GM19023 (cell line): ENCODE measurements around the gene RBPJL.

Experiments
- ATAC-seq: cut with Tn5 transposase; IDR thresholded peaks from one replicate; pipeline ENCODE4 v1.9.1; 2021; ENCODE audit warnings: mild to moderate bottlenecking, moderate library complexity; ENCODE audit not compliant: unreplicated experiment

RBPJL gene

DNA sequence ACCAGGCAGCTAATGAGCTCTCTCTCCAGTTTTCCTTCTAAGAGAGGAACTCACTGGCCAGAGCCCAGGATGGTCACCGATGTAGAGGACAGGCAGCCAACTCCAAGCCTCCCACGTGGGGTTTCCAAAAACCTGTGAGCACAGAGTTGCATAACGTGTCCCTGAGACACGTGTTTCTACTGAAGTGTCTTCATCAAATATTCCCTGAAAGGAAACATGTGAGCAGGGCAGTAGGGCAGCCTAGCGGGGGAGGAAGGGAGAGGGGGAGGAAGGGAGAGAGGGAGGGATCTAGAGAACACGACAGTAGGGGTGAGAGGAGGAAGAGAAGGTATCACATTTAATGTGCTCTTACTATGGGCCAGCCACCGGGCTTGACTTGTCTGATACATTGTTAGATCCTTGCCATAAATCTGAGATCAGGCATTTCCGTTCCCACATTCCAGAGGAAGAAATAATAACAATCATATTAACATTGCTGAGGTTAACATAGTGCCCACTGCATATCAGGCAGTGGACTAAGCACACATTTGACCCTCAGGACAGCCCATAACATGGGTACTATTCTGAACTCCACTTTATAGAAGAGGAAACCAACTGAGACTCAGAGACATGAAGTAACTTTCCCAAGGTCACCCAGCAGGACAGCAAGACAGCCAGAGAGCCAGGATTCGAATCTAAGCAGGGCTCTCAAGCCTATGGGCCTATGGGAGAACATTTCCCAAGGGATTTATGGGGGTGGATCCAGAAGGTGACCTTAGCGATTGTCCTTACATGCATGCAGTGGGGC lies 51.8 kb downstream of the RBPJL start:
- ATAC-seq: no peak

DNA sequence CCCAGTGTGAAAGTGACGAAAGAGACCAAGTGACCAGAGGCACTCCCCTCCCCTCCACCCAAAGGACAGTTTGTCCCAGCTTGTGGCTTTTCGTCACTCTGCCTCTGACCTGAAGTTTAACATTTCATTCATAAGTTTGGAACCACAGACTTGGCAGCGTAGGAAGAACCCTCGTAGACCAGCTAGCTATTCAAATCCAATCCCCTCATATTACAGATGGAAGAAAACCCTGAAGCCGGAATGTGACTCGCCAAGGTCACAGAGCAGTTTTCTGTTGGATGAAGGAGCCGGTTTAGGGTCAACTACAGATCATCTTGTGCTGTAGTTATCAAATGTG lies 52.4 kb downstream of the RBPJL start:
- no peak for ATAC-seq

DNA sequence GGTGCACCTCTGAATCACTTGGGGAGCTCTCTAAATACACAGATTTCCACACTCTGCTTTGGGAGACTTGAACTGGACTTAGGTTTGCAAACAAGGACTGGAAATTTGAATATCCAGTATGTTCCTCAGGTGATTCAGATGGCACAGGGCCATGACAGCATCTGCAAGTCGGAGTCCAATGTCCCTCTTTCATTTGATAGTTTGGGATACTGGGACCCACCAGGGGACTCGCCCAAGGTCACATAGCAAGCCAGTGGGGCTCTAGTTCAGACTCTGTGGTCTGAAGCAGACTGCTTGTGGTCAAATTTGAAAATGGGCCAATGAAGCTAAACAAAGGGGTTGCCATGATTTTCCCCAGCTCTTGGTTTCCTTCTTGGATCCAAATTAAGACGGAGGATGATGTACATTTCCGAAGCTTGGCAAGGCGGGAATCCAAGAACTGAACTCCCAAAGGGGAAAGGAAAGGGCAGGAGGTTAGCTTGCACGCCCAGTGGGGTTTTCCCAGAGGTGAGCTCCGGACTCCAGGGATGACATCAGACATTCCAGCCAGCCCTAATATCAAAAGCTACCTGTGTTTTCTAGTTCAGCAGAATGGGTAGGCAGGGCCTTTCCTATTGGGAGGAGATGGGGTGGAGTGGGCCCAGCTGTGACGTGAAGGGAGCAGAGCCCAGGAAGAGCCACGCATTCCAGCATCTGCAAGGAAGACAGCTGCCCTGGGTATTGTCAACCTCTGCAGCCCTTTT lies 52.9 kb downstream of the RBPJL start:
- ATAC-seq: no peak

DNA sequence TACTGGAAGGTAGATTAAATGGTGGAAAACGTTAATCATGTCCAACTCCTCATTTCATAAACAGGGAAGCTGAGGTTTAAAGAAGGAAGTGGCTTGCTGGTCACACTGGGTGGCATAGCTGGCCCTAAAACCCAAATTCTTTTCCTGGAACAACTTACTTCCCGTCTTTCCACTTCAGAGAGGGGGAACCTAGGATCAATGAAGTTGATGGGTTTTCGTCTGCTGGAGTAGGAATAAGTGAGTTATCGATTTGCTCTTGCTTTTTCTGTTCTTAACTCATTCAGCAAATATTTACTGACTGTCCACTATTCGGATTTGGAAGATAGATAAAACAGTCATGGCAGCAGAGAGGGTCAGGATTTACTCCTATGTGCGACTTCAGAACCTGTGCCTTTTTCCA lies 55.2 kb downstream of the RBPJL start:
- no peak for ATAC-seq

DNA sequence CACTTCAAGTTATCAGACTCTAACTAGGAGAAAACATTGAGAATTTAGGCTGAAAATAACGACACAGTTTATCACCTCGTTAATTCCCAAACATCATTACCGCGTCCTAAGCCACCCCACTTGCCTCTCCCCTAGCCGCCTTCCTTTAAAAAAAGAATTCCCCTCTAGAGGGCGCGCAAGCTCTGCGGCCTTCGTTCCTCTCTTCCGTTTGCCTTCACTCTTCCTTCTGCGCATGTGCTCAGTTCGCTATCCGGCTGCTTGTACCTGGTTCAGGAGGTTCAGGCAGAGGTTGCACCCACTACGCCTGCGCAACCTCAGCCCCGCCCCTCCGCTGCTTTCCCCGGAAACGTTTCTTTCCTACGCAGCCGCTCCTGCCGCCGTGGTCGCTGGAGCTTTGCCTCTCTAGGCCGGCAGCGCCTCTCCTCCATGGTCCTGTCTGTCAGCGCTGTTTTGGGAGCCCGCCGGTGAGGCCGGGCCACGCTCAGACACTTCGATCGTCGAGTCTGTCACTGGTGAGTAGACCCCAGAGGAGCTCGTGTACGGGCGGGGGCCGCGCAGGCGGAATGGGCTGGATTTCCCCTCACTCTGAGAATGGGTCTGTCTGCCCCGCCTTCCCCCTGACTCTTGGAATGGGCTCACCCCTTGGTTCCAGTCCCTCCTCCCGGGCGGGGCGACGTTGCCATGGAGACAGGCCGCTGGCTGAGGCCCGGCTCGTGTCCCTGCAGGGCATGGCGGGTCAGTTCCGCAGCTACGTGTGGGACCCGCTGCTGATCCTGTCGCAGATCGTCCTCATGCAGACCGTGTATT lies 56.4 kb downstream of the RBPJL start, which contains the start of gene SYS1:
Gene SYS1, plus strand, starts transcription at position 353 of the 807 bp plus-strand sequence. Its CDS starts 376 bp downstream, at position 729.
- ATAC-seq: peak; percentile 81

DNA sequence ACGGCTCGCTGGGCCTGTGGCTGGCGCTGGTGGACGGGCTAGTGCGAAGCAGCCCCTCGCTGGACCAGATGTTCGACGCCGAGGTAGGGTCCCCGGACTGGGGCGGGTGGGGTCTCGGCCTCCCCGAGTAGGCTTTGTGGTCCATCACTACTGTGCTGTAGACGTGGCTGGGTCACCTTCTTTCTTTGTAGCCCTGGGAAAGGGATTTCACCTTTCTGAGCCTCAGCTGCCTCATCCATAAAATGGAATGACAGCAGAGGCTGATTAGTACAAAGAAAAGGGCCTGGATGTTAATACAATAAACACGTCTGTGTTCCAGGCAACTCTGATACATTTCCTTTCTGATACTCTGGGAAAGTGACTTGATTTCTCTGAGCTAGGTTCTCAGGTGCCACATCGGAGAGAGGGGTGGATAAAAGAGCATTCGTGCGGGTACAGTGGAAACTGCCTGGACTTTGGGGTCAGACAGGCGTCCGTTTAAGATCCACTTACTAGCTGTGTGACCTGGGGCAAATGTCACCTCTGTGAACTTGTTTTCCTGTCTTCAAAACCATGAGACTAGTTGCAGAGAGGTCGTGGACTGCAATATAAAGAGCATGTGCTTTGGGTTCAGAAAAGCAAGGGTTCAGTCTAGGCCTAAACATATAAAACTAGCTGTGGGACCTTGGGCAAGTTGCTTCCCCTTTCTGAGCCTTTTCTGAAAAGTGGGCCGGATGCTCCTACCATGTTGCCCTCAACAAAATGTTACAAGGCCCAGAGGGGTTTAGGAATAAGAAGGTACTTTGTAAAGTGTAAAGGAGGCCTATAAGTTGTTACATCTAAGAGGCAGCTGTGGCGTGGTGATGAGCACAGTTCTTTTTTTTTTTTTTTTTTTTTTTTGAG lies 57.2 kb downstream of the RBPJL start:
- no peak for ATAC-seq

DNA sequence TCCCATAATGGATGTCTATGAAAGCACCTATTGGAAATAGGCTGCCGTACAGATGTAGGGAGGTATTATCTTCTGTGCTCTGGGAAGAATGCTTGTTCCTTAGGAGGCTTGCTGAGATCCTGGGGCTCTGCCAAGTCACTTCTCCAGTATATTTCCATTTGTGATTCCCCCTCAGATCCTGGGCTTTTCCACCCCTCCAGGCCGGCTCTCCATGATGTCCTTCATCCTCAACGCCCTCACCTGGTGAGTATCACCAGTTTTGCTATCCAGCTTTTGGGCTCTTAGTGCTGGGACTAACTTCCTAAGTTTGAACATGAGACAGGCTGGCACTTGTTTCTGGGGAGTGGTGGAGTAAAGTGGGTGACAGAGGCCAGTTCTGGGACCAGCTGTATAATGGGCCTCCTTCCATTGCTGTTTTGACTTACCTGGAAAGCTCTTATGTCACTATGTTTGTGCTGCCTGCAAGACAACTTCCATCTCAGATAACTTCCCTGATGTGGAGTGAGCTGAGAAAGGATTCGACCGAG lies 58.9 kb downstream of the RBPJL start:
- no peak for ATAC-seq

DNA sequence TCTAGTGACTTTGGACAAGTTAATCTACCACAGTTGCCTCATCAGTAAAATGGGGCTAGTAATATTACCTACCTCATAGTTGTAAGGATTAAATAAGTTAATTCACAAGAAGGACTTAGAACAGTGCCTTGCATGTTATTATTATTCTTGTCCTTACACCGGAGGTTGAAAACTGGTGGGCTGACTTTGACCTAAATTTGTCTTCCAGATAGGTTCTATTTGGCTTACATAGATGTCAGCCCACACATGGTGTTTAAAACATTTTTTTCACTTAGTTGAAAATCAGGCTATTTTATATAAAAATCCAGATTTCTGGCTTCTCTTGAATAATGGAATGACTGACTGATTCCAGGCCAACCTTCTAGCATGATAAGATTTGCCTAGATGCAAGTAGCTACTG lies 59.6 kb downstream of the RBPJL start:
- no peak for ATAC-seq

DNA sequence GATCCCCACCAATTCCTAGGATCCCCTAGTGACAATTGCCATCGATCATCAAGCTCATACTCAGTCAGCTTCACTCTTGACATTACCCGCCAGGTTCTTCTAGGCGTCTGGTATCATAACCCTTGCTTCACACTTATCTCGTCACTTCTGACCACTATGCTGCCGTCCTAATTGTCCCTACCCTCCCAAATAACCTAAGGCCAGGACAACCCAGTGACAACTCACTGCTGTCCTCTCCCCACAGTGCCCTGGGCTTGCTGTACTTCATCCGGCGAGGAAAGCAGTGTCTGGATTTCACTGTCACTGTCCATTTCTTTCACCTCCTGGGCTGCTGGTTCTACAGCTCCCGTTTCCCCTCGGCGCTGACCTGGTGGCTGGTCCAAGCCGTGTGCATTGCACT lies 60.0 kb downstream of the RBPJL start:
- no peak for ATAC-seq

DNA sequence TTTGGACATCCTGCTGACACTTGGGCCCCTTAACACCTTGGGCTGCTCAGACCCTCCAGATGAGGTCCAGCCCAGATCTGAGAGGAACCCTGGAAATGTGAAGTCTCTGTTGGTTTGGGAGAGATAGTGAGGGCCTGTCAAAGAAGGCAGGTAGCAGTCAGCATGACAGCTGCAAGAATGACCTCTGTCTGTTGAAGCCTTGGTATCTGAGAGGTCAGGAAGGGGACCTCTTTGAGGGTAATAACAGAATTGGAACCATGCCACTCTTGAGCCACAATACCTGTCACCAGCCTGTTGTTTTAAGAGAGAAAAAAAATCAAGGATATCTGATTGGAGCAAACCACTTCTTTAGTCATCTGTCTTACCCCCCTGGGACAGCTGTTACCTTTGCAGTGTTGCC lies 60.5 kb downstream of the RBPJL start:
- ATAC-seq: no peak
